B cell (primary cell): ENCODE results near the gene SCN3B. TPM values are rescaled to one million over a fixed set of nuclear protein-coding genes. Genes with fewer than 3 reads are reported as not detected.

Experiments
- ATAC-seq: fragments of 200-7000 bp; cut with Tn5 transposase; one replicate; pipeline ENCODE4 v1.10.0; 2021; ENCODE audit warnings: low read depth, mild to moderate bottlenecking, moderate number of reproducible peaks, moderate library complexity
- CTCF ChIA-PET: fragments of 350-600 bp; sonication (Branson Sonifier 250); formaldehyde crosslinking; loops from one replicate; lab custom pipeline; 2021; ENCODE audit warnings: antibody characterized with exemption, inconsistent platforms; lab: Charles Lee
- POLR2A ChIA-PET: fragments of 350-600 bp; sonication (Branson Sonifier 250); formaldehyde crosslinking; loops from one replicate; lab custom pipeline; 2021; ENCODE audit warnings: antibody characterized with exemption; lab: Charles Lee
- DNase-seq: peaks from one replicate; pipeline ENCODE4 v3.0.0; 2013
- H2AFZ ChIP-seq: 2 replicates; pipeline ENCODE4 v1.6.1; 2012; ENCODE audit warnings: mild to moderate bottlenecking, low read depth, low read length; ENCODE audit not compliant: insufficient read depth, poor library complexity, severe bottlenecking
- H3K27ac ChIP-seq, 2 donors: 1 replicate in 1 of 2; 2 replicates in 1 of 2; pipeline ENCODE4 v1.5.1; 2012 to 2013; ENCODE audit warnings: low read length in 2 of 2, mild to moderate bottlenecking in 2 of 2, moderate library complexity in 1 of 2
- H3K27me3 ChIP-seq, 4 experiments: fragments of 200-600 bp in 1 of 4; sonication (generic) in 1 of 4; replicated peaks in 1 of 4; 1 replicate in 2 of 4; 2 replicates in 2 of 4; pipeline versions ENCODE4 v1.6.1 to v1.7.0; 2013 to 2016; ENCODE audit warnings: low read length in 3 of 4, mild to moderate bottlenecking in 2 of 4, mixed read lengths in 1 of 4, moderate library complexity in 1 of 4; ENCODE audit not compliant: insufficient read depth in 4 of 4, control insufficient read depth in 3 of 4; ENCODE audit errors: control extremely low read depth in 1 of 4
- H3K36me3 ChIP-seq, 2 experiments: replicated peaks in 1 of 2; 1 replicate in 1 of 2; 2 replicates in 1 of 2; pipeline versions ENCODE4 v1.6.1 to v1.7.1; 2013; ENCODE audit warnings: low read length in 1 of 2; ENCODE audit not compliant: insufficient read depth in 2 of 2, control insufficient read depth in 1 of 2; ENCODE audit errors: control extremely low read depth in 1 of 2, extremely low read depth in 1 of 2
- H3K4me1 ChIP-seq, 2 donors: fragments of 200-600 bp in 1 of 2; sonication (generic) in 1 of 2; 1 replicate in 1 of 2; 2 replicates in 1 of 2; pipeline versions ENCODE4 v1.5.1 to v1.6.1; 2013 to 2017; ENCODE audit warnings: low read length in 2 of 2; ENCODE audit not compliant: control insufficient read depth in 2 of 2, insufficient read depth in 2 of 2
- H3K4me2 ChIP-seq: replicated peaks from 2 replicates; pipeline ENCODE3; 2012; ENCODE audit warnings: mild to moderate bottlenecking, low read depth, low read length; ENCODE audit not compliant: poor library complexity, severe bottlenecking
- H3K4me3 ChIP-seq, 5 experiments: fragments of 200-600 bp in 1 of 5; sonication (generic) in 1 of 5; 1 replicate in 3 of 5; 2 replicates in 2 of 5; pipeline versions ENCODE4 v1.5.1 to v1.7.0; 2011 to 2016; ENCODE audit warnings: low read length in 4 of 5, mild to moderate bottlenecking in 4 of 5, low read depth in 2 of 5, control low read depth in 1 of 5, moderate library complexity in 1 of 5; ENCODE audit not compliant: insufficient read depth in 1 of 5; ENCODE audit errors: control extremely low read depth in 1 of 5, extremely low read depth in 1 of 5
- H3K79me2 ChIP-seq: fragments of 200-600 bp; sonication (generic); one replicate; pipeline ENCODE4 v1.6.0; 2016; ENCODE audit warnings: low read length; ENCODE audit not compliant: control insufficient read depth, insufficient read depth
- H3K9ac ChIP-seq: fragments of 200-600 bp; sonication (generic); 2 replicates; pipeline ENCODE4 v1.6.1; 2017; ENCODE audit warnings: mild to moderate bottlenecking, low read length, moderate library complexity
- H3K9me3 ChIP-seq, 3 donors: one replicate each; pipeline versions ENCODE4 v1.6.1 to v1.7.1; 2013; ENCODE audit warnings: low read length in 2 of 3; ENCODE audit not compliant: control insufficient read depth in 2 of 3, insufficient read depth in 1 of 3; ENCODE audit errors: control extremely low read depth in 1 of 3
- H4K20me1 ChIP-seq: 2 replicates; pipeline ENCODE4 v1.6.0; 2012; ENCODE audit warnings: mild to moderate bottlenecking, low read length; ENCODE audit not compliant: insufficient read depth, control insufficient read depth, poor library complexity, severe bottlenecking
- H3K27ac Mint-ChIP-seq: one replicate; pipeline ENCODE4 v1.8.0; 2021; ENCODE audit warnings: mixed read lengths
- H3K27me3 Mint-ChIP-seq: one replicate; pipeline ENCODE4 v1.8.0; 2021; ENCODE audit warnings: mixed read lengths
- H3K4me1 Mint-ChIP-seq: one replicate; pipeline ENCODE4 v1.8.0; 2021; ENCODE audit warnings: mixed read lengths
- H3K4me3 Mint-ChIP-seq: one replicate; pipeline ENCODE4 v1.8.0; 2021; ENCODE audit warnings: mixed read lengths
- H3K9me3 Mint-ChIP-seq: one replicate; pipeline ENCODE4 v1.8.0; 2022; ENCODE audit warnings: mixed read lengths; ENCODE audit not compliant: insufficient read depth
- CTCF ChIP-seq: fragments of 200-600 bp; IDR thresholded peaks from one replicate; pipeline ENCODE4 v1.8.0; 2022; ENCODE audit warnings: antibody characterized with exemption, mild to moderate bottlenecking
- EZH2 ChIP-seq: IDR thresholded peaks from 2 replicates; pipeline ENCODE4 v1.6.1; 2012; ENCODE audit warnings: borderline replicate concordance, low read depth, mild to moderate bottlenecking, moderate library complexity, low read length; ENCODE audit not compliant: insufficient read depth, poor library complexity, severe bottlenecking
- WGBS: methylation state at CpG from one replicate; pipeline ENCODE4 v1.1.5; 2013; ENCODE audit warnings: missing lambda C conversion rate; ENCODE audit not compliant: insufficient coverage; 5-methylcytosine and 5-hydroxymethylcytosine counted together
- intact Hi-C: fragments of 100-400 bp; cut with micrococcal nuclease; formaldehyde crosslinking; loops from one replicate; pipeline ENCODE4 v1.10.0; 2022
- polyA plus RNA-seq: library from polyadenylated mRNA; depleted of rRNA; stranded (reverse); fragments of >200 nt; gene quantifications from 2 replicates; pipeline ENCODE4 v1.2.3, GENCODE V29; 2012
- total RNA-seq, 2 donors: library from RNA; stranded (reverse); fragments of 120-200 nt in 1 of 2; gene quantifications; 1 replicate in 1 of 2; 2 replicates in 1 of 2; pipeline versions ENCODE4 v1.2.3 to v1.2.4, GENCODE V29; 2013 to 2022

Gene SCN3B
- total and polyA plus RNA-seq, 2 donors (not counting 1 experiment from before 2014, with no cell fraction given), result not detected

- Histone ChIP-seq H3K27ac (no peak overlapping the region), H3K4me1 (no peaks in the 10 kb centered on the region), H3K9me3 (no peaks in the 10 kb centered on the region), H2AFZ (no peak overlapping the region), H4K20me1 (no peaks in the 10 kb centered on the region), H3K27me3 (peaks cover 0 to 6% (median 3%) of the 10 kb centered on the region in 4 experiments), H3K9ac (no peak overlapping the region), H3K4me2 (no peak overlapping the region), H3K36me3 (no peaks in the 10 kb centered on the region), H3K4me3 (no peak overlapping the region), H3K79me2 (no peaks in the 10 kb centered on the region)
- H3K4me1 Mint-ChIP-seq, result no peaks in the 10 kb centered on the region
- H3K4me3 Mint-ChIP-seq, result no peak overlapping the region
- no peak overlapping the region for H3K27ac Mint-ChIP-seq
- no peak for DNase-seq
- no peaks in the 10 kb centered on the region for H3K9me3 Mint-ChIP-seq
- ChIA-PET POLR2A (no interaction called here), CTCF (interaction anchor here (1.4 to 2.7 kb wide), 2 partner anchors 14 to 20 kb away, joined by 4 to 7 read pairs; no protein-coding TSS in a partner anchor)
- intact Hi-C loops, result no loop called here
- H3K27me3 Mint-ChIP-seq, result peaks cover 44% of the 10 kb centered on the region
- ATAC-seq, result no peak
- TF ChIP-seq EZH2 (no peak), CTCF (no peak)
These were observed 38.5 kb upstream of the SCN3B start for GRCh38 chr11:123692961-123693360.

GRCh38 chr11:123690485-123690884 is 36.1 kb upstream of the SCN3B start:
- H3K9me3 Mint-ChIP-seq, result no peaks in the 10 kb centered on the region
- Histone ChIP-seq H3K4me2 (no peak overlapping the region), H3K36me3 (no peaks in the 10 kb centered on the region), H3K9ac (no peak overlapping the region), H3K4me3 (no peak overlapping the region), H3K9me3 (no peaks in the 10 kb centered on the region), H3K4me1 (no peaks in the 10 kb centered on the region), H2AFZ (no peak overlapping the region), H4K20me1 (no peaks in the 10 kb centered on the region), H3K79me2 (no peaks in the 10 kb centered on the region), H3K27me3 (peaks cover 0 to 6% (median 3%) of the 10 kb centered on the region in 4 experiments), H3K27ac (no peak overlapping the region)
- no peak for DNase-seq
- peaks cover 47% of the 10 kb centered on the region for H3K27me3 Mint-ChIP-seq
- H3K4me3 Mint-ChIP-seq, result no peak overlapping the region
- TF ChIP-seq EZH2, result no peak
- TF ChIP-seq CTCF, result no peak
- H3K27ac Mint-ChIP-seq, result no peak overlapping the region
- intact Hi-C loops, result no loop called here
- ChIA-PET POLR2A (no interaction called here), CTCF (interaction anchor here (1.2 kb wide), 1 partner anchor 16 kb away, joined by 3 read pairs; no protein-coding TSS in a partner anchor)
- no peaks in the 10 kb centered on the region for H3K4me1 Mint-ChIP-seq
- WGBS, result no CpG with 5 or more reads among the region's 3 CpGs
- no peak for ATAC-seq
